Endodermal cell (in vitro differentiated cells): ENCODE results near the gene PRDM1. TPM values are rescaled to one million over a fixed set of nuclear protein-coding genes. Genes with fewer than 3 reads are reported as not detected.
A peak's percentile ranks its signal among the peaks of the same experiment; 100 is the strongest.

ENCODE experiments used
- DNase-seq: peaks from one replicate; pipeline ENCODE4 v3.0.0-alpha.2; 2017
- H3K27ac ChIP-seq: 2 replicates; pipeline ENCODE4 v1.5.1; 2013; ENCODE audit warnings: mild to moderate bottlenecking, low read depth, low read length, moderate library complexity
- H3K27me3 ChIP-seq: 2 replicates; pipeline ENCODE4 v1.6.1; 2013; ENCODE audit warnings: mild to moderate bottlenecking, low read length, moderate library complexity; ENCODE audit not compliant: insufficient read depth, control insufficient read depth, poor library complexity, severe bottlenecking
- H3K36me3 ChIP-seq: 2 replicates; pipeline ENCODE4 v1.7.0; 2013; ENCODE audit warnings: mild to moderate bottlenecking, low read length, moderate library complexity; ENCODE audit not compliant: control insufficient read depth, insufficient read depth
- H3K4me1 ChIP-seq: one replicate; pipeline ENCODE4 v1.7.0; 2013; ENCODE audit warnings: low read length; ENCODE audit not compliant: control insufficient read depth, insufficient read depth
- H3K4me3 ChIP-seq: 2 replicates; pipeline ENCODE4 v1.5.1; 2013; ENCODE audit warnings: mild to moderate bottlenecking, low read length, moderate library complexity
- H3K9ac ChIP-seq: 2 replicates; pipeline ENCODE4 v1.6.1; 2013; ENCODE audit warnings: mild to moderate bottlenecking, low read length, moderate library complexity; ENCODE audit not compliant: poor library complexity, severe bottlenecking; ENCODE audit errors: extremely low read depth
- H3K9me3 ChIP-seq: 2 replicates; pipeline ENCODE4 v1.6.1; 2013; ENCODE audit warnings: mild to moderate bottlenecking, low read length, moderate library complexity; ENCODE audit not compliant: control insufficient read depth
- H3K27ac Mint-ChIP-seq: 2 replicates; pipeline ENCODE4 v1.8.0; 2020; ENCODE audit warnings: mixed read lengths
- H3K27me3 Mint-ChIP-seq: 2 replicates; pipeline ENCODE4 v1.8.0; 2021; ENCODE audit warnings: mild to moderate bottlenecking, mixed read lengths; ENCODE audit not compliant: insufficient read depth
- H3K36me3 Mint-ChIP-seq: 2 replicates; pipeline ENCODE4 v1.8.0; 2020; ENCODE audit warnings: low read depth, mixed read lengths
- H3K4me1 Mint-ChIP-seq: 2 replicates; pipeline ENCODE4 v1.8.0; 2020; ENCODE audit warnings: mixed read lengths
- H3K4me3 Mint-ChIP-seq: 2 replicates; pipeline ENCODE4 v1.8.0; 2020; ENCODE audit warnings: mild to moderate bottlenecking, moderate library complexity, mixed read lengths
- H3K9me3 Mint-ChIP-seq: 2 replicates; pipeline ENCODE4 v1.8.0; 2020; ENCODE audit warnings: mild to moderate bottlenecking, mixed read lengths
- WGBS, 2 experiments: methylation state at CpG; one replicate each; pipeline versions ENCODE4 v1.1.5 to v1.1.7; 2013; ENCODE audit warnings: missing lambda C conversion rate in 2 of 2, mixed read lengths in 1 of 2; ENCODE audit not compliant: insufficient coverage in 1 of 2, insufficient read length in 1 of 2; 5-methylcytosine and 5-hydroxymethylcytosine counted together
- total RNA-seq, 2 donors: library from RNA; stranded (reverse); fragmentation: NEBNext Ultra II Directional in 1 of 2; extraction: Animal tissue kit (Norgen Biotek cat#: 25700) in 1 of 2; gene quantifications; 2 replicates in 1 of 2; 3 replicates in 1 of 2; pipeline ENCODE4 v1.2.1, GENCODE V29; 2021
- TF ChIP-seq, protein P1 (sequence below): fragments of 200-600 bp; sonication (generic); conservative IDR thresholded peaks from 2 replicates; pipeline ENCODE4 v1.5.0; 2021; ENCODE audit warnings: antibody characterized with exemption, mild to moderate bottlenecking

Gene PRDM1
- total RNA-seq, 2 donors from 2014 or later, result 54.0 to 74.3 TPM

DNA sequence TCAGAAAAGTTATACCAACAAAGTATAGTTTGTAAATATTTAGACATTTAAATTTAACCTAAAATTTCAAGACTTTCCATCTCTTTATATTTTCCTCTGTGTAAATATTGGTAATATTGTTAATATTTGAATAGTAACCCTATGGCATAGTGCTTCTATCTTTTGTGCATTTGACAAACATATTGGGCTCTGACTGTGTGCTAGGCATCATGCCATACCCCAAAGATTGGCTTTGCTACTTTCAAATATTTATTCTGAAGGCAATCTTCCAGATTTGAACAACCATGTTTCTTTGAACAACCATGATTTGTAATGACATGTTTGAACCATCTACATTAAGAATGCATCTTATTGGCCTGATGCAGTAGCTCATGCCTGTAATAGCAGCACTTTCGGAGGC, 15.5 kb upstream of the PRDM1 start:
- Histone ChIP-seq H3K27me3 (no peaks in the 10 kb centered on the region), H3K4me3 (no peak overlapping the region), H3K4me1 (no peaks in the 10 kb centered on the region), H3K27ac (no peak overlapping the region), H3K9ac (no peak overlapping the region), H3K36me3 (peaks cover 52% of the 10 kb centered on the region), H3K9me3 (no peaks in the 10 kb centered on the region)
- 96 to 100% methylated on average over 1 of the region's 1 CpG for WGBS, 2 experiments
- H3K36me3 Mint-ChIP-seq, result peaks cover 31% of the 10 kb centered on the region
- DNase-seq, result no peak
- H3K27me3 Mint-ChIP-seq, result no peaks in the 10 kb centered on the region
- peaks cover 8% of the 10 kb centered on the region for H3K4me1 Mint-ChIP-seq
- H3K9me3 Mint-ChIP-seq, result no peaks in the 10 kb centered on the region
- H3K4me3 Mint-ChIP-seq, result no peak overlapping the region
- H3K27ac Mint-ChIP-seq, result no peak overlapping the region
- TF ChIP-seq, protein P1, sequence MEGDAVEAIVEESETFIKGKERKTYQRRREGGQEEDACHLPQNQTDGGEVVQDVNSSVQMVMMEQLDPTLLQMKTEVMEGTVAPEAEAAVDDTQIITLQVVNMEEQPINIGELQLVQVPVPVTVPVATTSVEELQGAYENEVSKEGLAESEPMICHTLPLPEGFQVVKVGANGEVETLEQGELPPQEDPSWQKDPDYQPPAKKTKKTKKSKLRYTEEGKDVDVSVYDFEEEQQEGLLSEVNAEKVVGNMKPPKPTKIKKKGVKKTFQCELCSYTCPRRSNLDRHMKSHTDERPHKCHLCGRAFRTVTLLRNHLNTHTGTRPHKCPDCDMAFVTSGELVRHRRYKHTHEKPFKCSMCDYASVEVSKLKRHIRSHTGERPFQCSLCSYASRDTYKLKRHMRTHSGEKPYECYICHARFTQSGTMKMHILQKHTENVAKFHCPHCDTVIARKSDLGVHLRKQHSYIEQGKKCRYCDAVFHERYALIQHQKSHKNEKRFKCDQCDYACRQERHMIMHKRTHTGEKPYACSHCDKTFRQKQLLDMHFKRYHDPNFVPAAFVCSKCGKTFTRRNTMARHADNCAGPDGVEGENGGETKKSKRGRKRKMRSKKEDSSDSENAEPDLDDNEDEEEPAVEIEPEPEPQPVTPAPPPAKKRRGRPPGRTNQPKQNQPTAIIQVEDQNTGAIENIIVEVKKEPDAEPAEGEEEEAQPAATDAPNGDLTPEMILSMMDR, result no peak

DNA sequence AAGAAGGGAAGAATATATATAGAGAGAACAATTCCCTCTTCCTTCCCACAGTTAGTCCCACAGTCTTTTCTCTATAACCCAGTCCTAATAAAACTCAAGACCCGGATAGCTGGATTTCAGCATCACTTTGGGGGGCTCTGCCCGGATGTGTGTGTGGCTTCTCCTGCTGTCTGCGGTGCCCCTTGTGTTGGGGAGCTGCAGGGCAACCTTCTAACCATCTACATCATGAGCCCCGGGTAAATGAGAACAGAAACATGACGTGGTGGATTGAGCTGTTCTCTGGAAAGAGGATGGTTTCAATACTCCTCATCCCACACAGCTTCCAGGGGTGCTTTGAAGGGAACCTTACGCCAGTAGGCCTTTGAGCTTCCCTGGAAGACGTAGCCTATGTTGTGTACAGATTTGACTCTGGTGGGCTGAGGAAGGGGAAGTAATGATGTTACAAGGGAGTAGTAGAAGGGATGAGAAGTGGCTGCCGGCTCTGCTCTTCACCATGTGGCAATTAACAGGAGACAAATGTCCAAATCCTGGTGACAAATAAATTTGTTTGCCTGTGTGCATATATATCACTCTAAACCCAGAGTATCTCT, 13.5 kb upstream of the PRDM1 start:
- Mint-ChIP-seq H3K9me3 (no peaks in the 10 kb centered on the region), H3K27ac (no peak overlapping the region), H3K36me3 (peaks cover 30% of the 10 kb centered on the region), H3K4me1 (peaks cover 14% of the 10 kb centered on the region), H3K4me3 (no peak overlapping the region), H3K27me3 (no peaks in the 10 kb centered on the region)
- no peaks in the 10 kb centered on the region for H3K27me3 ChIP-seq
- TF ChIP-seq, protein P1, result peak; percentile 60
- H3K9ac ChIP-seq, result no peak overlapping the region
- DNase-seq, result no peak
- H3K4me1 ChIP-seq, result peaks cover 5% of the 10 kb centered on the region
- no peak overlapping the region for H3K4me3 ChIP-seq
- H3K36me3 ChIP-seq, result peaks cover 52% of the 10 kb centered on the region
- 82 to 100% methylated on average over 2 to 8 of the region's 8 CpGs for WGBS, 2 experiments
- no peak overlapping the region for H3K27ac ChIP-seq
- H3K9me3 ChIP-seq, result no peaks in the 10 kb centered on the region

DNA sequence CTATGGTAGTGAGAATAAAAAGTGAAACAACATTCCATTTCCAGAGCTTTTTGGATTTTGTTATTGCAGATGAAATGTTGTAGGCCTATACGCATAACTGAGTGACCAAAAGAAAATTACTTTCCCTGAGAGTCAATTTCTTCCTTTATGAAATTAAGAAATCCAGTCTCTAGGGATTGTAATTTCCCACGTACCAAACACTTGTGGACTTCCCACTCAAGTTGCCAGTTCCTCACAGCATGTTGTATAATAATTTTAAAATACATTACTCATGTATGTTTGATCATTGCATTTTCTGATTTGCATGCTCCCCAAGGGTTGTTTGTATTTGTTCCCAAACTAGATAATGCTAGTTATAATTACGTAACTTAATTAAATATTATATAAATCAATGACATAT, 12.0 kb upstream of the PRDM1 start:
- Histone ChIP-seq H3K9me3 (no peaks in the 10 kb centered on the region), H3K9ac (no peak overlapping the region), H3K36me3 (peaks cover 49% of the 10 kb centered on the region), H3K27me3 (no peaks in the 10 kb centered on the region), H3K4me3 (no peak overlapping the region), H3K27ac (no peak overlapping the region), H3K4me1 (peaks cover 9% of the 10 kb centered on the region)
- H3K4me1 Mint-ChIP-seq, result peaks cover 24% of the 10 kb centered on the region
- no peak overlapping the region for H3K27ac Mint-ChIP-seq
- no peaks in the 10 kb centered on the region for H3K27me3 Mint-ChIP-seq
- H3K36me3 Mint-ChIP-seq, result peaks cover 31% of the 10 kb centered on the region
- H3K4me3 Mint-ChIP-seq, result no peak overlapping the region
- TF ChIP-seq, protein P1, result no peak
- 96% methylated on average over 2 of the region's 3 CpGs; no CpG with 5 or more reads in 1 of the 2 experiments for WGBS, 2 experiments
- DNase-seq, result no peak
- H3K9me3 Mint-ChIP-seq, result no peaks in the 10 kb centered on the region
